H9 (cell line): ENCODE results near the gene MRPS21. TPM values are rescaled to one million over a fixed set of nuclear protein-coding genes. Genes with fewer than 3 reads are reported as not detected.

Source experiments
- DNase-seq: peaks from one replicate; pipeline ENCODE4 v3.0.0-alpha.2; 2017
- H2AFZ ChIP-seq: one replicate; pipeline ENCODE4 v1.6.1; 2013; ENCODE audit warnings: mild to moderate bottlenecking, low read length, control low read depth, moderate library complexity
- H2AK5ac ChIP-seq: 2 replicates; pipeline ENCODE4 v1.6.1; 2013; ENCODE audit warnings: low read length, control low read depth, mixed read lengths; ENCODE audit not compliant: insufficient read length
- H2BK120ac ChIP-seq: one replicate; pipeline ENCODE4 v1.6.1; 2013; ENCODE audit warnings: low read depth, mild to moderate bottlenecking, low read length, control low read depth, inconsistent platforms; ENCODE audit not compliant: poor library complexity, severe bottlenecking
- H2BK12ac ChIP-seq: 2 replicates; pipeline ENCODE4 v1.6.1; 2013; ENCODE audit warnings: low read length, control low read depth, mixed read lengths, low read depth; ENCODE audit not compliant: insufficient read length
- H2BK15ac ChIP-seq: 2 replicates; pipeline ENCODE4 v1.6.1; 2013; ENCODE audit warnings: low read depth, low read length, control low read depth
- H2BK20ac ChIP-seq: one replicate; pipeline ENCODE4 v1.6.1; 2013; ENCODE audit warnings: low read depth, mild to moderate bottlenecking, low read length, control low read depth, inconsistent platforms; ENCODE audit not compliant: poor library complexity, severe bottlenecking
- H2BK5ac ChIP-seq: 2 replicates; pipeline ENCODE4 v1.6.1; 2013; ENCODE audit warnings: low read length, control low read depth, mixed read lengths; ENCODE audit not compliant: insufficient read length
- H3K14ac ChIP-seq: 2 replicates; pipeline ENCODE4 v1.6.1; 2013; ENCODE audit warnings: low read length, control low read depth; ENCODE audit not compliant: insufficient read depth
- H3K18ac ChIP-seq: 2 replicates; pipeline ENCODE4 v1.6.1; 2013; ENCODE audit warnings: low read depth, mild to moderate bottlenecking, mixed read lengths, low read length, control low read depth; ENCODE audit not compliant: insufficient read length
- H3K23ac ChIP-seq: 2 replicates; pipeline ENCODE4 v1.6.1; 2013; ENCODE audit warnings: low read length, control low read depth, mixed read lengths, low read depth; ENCODE audit not compliant: insufficient read length
- H3K23me2 ChIP-seq: 2 replicates; pipeline ENCODE4 v1.6.1; 2013; ENCODE audit warnings: low read depth, mild to moderate bottlenecking, mixed read lengths, low read length, control low read depth; ENCODE audit not compliant: insufficient read length, poor library complexity, severe bottlenecking
- H3K27ac ChIP-seq: 2 replicates; pipeline ENCODE4 v1.5.1; 2013; ENCODE audit warnings: low read length, control low read depth, mixed read lengths, low read depth; ENCODE audit not compliant: insufficient read length
- H3K27me3 ChIP-seq: 2 replicates; pipeline ENCODE4 v1.6.1; 2013; ENCODE audit warnings: low read length, control low read depth, inconsistent platforms; ENCODE audit not compliant: insufficient read depth
- H3K4ac ChIP-seq: 2 replicates; pipeline ENCODE4 v1.6.1; 2013; ENCODE audit warnings: low read depth, mild to moderate bottlenecking, control low read depth, inconsistent platforms, low read length, moderate library complexity
- H3K4me1 ChIP-seq: 2 replicates; pipeline ENCODE4 v1.6.1; 2013; ENCODE audit warnings: low read length, control low read depth, inconsistent platforms; ENCODE audit not compliant: insufficient read depth
- H3K4me2 ChIP-seq: 2 replicates; pipeline ENCODE4 v1.6.1; 2013; ENCODE audit warnings: low read length, control low read depth, mixed read lengths; ENCODE audit not compliant: insufficient read length, insufficient read depth
- H3K56ac ChIP-seq: 2 replicates; pipeline ENCODE4 v1.6.1; 2013; ENCODE audit warnings: low read depth, mild to moderate bottlenecking, mixed read lengths, low read length, control low read depth; ENCODE audit not compliant: insufficient read length
- H3K79me1 ChIP-seq: 2 replicates; pipeline ENCODE4 v1.6.1; 2013; ENCODE audit warnings: low read depth, mild to moderate bottlenecking, moderate library complexity, low read length, control low read depth, inconsistent platforms; ENCODE audit not compliant: insufficient read depth, poor library complexity, severe bottlenecking
- H3K79me2 ChIP-seq: 2 replicates; pipeline ENCODE4 v1.6.1; 2013; ENCODE audit warnings: low read length, control low read depth, inconsistent platforms; ENCODE audit not compliant: insufficient read depth
- H3K9ac ChIP-seq: 2 replicates; pipeline ENCODE4 v1.6.1; 2013; ENCODE audit warnings: low read length, control low read depth, mixed read lengths; ENCODE audit not compliant: insufficient read length; ENCODE audit errors: extremely low read depth
- H3K9me3 ChIP-seq: one replicate; pipeline ENCODE4 v1.6.1; 2013; ENCODE audit warnings: low read depth, low read length, inconsistent platforms; ENCODE audit not compliant: control insufficient read depth
- H3T11ph ChIP-seq: one replicate; pipeline ENCODE4 v1.6.1; 2013; ENCODE audit warnings: mild to moderate bottlenecking, low read length, control low read depth, inconsistent platforms
- H4K20me1 ChIP-seq: one replicate; pipeline ENCODE4 v1.6.1; 2013; ENCODE audit not compliant: control insufficient read depth, insufficient read length, insufficient read depth
- H4K5ac ChIP-seq: 2 replicates; pipeline ENCODE4 v1.6.1; 2013; ENCODE audit warnings: low read depth, mild to moderate bottlenecking, mixed read lengths, low read length, control low read depth; ENCODE audit not compliant: insufficient read length
- H4K8ac ChIP-seq: replicated peaks from 2 replicates; pipeline ENCODE4 v1.6.1; 2013; ENCODE audit warnings: low read length, control low read depth, mixed read lengths, low read depth; ENCODE audit not compliant: insufficient read length
- H4K91ac ChIP-seq: 2 replicates; pipeline ENCODE4 v1.6.1; 2013; ENCODE audit warnings: low read depth, mild to moderate bottlenecking, moderate library complexity, mixed read lengths, low read length, control low read depth; ENCODE audit not compliant: insufficient read length
- H3K27ac Mint-ChIP-seq, 3 experiments: 2 replicates in 2 of 3; 3 replicates in 1 of 3; pipeline ENCODE4 v1.8.0; 2020 to 2021; ENCODE audit warnings: mixed read lengths in 3 of 3, mild to moderate bottlenecking in 1 of 3, moderate library complexity in 1 of 3
- H3K27me3 Mint-ChIP-seq: 2 replicates; pipeline ENCODE4 v1.8.0; 2021; ENCODE audit warnings: low read depth, mild to moderate bottlenecking, moderate library complexity, mixed read lengths
- H3K36me3 Mint-ChIP-seq, 3 experiments: 2 replicates in 2 of 3; 3 replicates in 1 of 3; pipeline ENCODE4 v1.8.0; 2020 to 2021; ENCODE audit warnings: low read depth in 3 of 3, mixed read lengths in 3 of 3; ENCODE audit not compliant: insufficient read depth in 1 of 3
- H3K4me1 Mint-ChIP-seq, 2 experiments: 2 replicates each; pipeline ENCODE4 v1.8.0; 2020; ENCODE audit warnings: mixed read lengths in 2 of 2
- H3K4me3 Mint-ChIP-seq, 2 experiments: 2 replicates in 1 of 2; 3 replicates in 1 of 2; pipeline ENCODE4 v1.8.0; 2020 to 2021; ENCODE audit warnings: mild to moderate bottlenecking in 2 of 2, mixed read lengths in 2 of 2, moderate library complexity in 1 of 2
- H3K9me3 Mint-ChIP-seq, 2 experiments: 2 replicates in 1 of 2; 3 replicates in 1 of 2; pipeline ENCODE4 v1.8.0; 2020; ENCODE audit warnings: mild to moderate bottlenecking in 2 of 2, mixed read lengths in 2 of 2, moderate library complexity in 1 of 2
- CTCF ChIP-seq: fragments of 200-600 bp; sonication (generic); conservative IDR thresholded peaks from 3 replicates; pipeline ENCODE4 v1.8.0; 2021; ENCODE audit warnings: antibody characterized with exemption, mild to moderate bottlenecking
- WGBS: extraction: QIAGEN DNeasy Blood & Tissue Kit; methylation state at CpG from one replicate; pipeline ENCODE4 v1.1.7; 2013; ENCODE audit warnings: missing lambda C conversion rate, low lambda C conversion rate, mixed read lengths; ENCODE audit not compliant: insufficient read length; ENCODE audit errors: extremely low coverage; 5-methylcytosine and 5-hydroxymethylcytosine counted together
- total RNA-seq: library from RNA; stranded (reverse); gene quantifications from 2 replicates; pipeline ENCODE4 v1.2.1, GENCODE V29; 2021

MRPS21 gene
- total RNA-seq, 1 experiment from 2014 or later = 113 TPM

GRCh38 chr1:150271291-150271959 is 22.2 kb upstream of the MRPS21 start:
- Histone ChIP-seq H3K14ac (no peak overlapping the region), H3K23ac (no peak overlapping the region), H3K4ac (no peak overlapping the region), H3K23me2 (peaks cover 20% of the 10 kb centered on the region), H4K20me1 (no peaks in the 10 kb centered on the region), H4K5ac (no peak overlapping the region), H3K4me2 (no peak overlapping the region), H2AK5ac (peak overlapping the region; percentile 54), H3K27ac (no peak overlapping the region), H2BK20ac (no peak overlapping the region), H3T11ph (no peak overlapping the region), H4K91ac (no peak overlapping the region), H3K9ac (no peak overlapping the region), H3K9me3 (no peaks in the 10 kb centered on the region), H2BK12ac (peak overlapping the region; percentile 79), H2BK15ac (peak overlapping the region; percentile 13; the same call in 1 of the 2 replicates), H4K8ac (no peak overlapping the region), H2BK5ac (no peak overlapping the region), H2AFZ (no peak overlapping the region), H3K27me3 (no peaks in the 10 kb centered on the region), H3K18ac (no peak overlapping the region), H3K4me1 (peaks cover 2% of the 10 kb centered on the region; the same call in 1 of the 2 replicates), H2BK120ac (peak overlapping the region; percentile 14), H3K79me1 (peaks cover 5% of the 10 kb centered on the region), H3K56ac (no peak overlapping the region), H3K79me2 (peaks cover 6% of the 10 kb centered on the region; the same call in 1 of the 2 replicates)
- Mint-ChIP-seq H3K4me1 (peaks cover 45 to 50% of the 10 kb centered on the region in 2 experiments), H3K27me3 (no peaks in the 10 kb centered on the region), H3K9me3 (no peaks in the 10 kb centered on the region; a peak in 1 of 5 replicates), H3K4me3 (peak overlapping the region in 1 of 2 experiments; percentile 43; a peak in 1 of 5 replicates), H3K36me3 (peaks cover 10 to 23% (median 17%) of the 10 kb centered on the region in 3 experiments), H3K27ac (peak overlapping the region in 2 of 3 experiments; percentile 42 to 94; a peak in 5 of 7 replicates)
- WGBS = no CpG with 5 or more reads among the region's 7 CpGs
- TF ChIP-seq CTCF = no peak
- DNase-seq = no peak
